OCI-LY7 (cell line): ENCODE measurements around the gene ZNF526. TPM values are rescaled to one million over a fixed set of nuclear protein-coding genes. Genes with fewer than 3 reads are reported as not detected.

Experiments used
- BruUV-seq: library from RNA; stranded (reverse); fragments of 400-500 nt; replicated peaks from 2 replicates; lab custom pipeline; 2021; lab: Mats Ljungman, UMichigan
- CTCF ChIA-PET: fragments of 300-600 bp; sonication (Branson Sonifier 250); formaldehyde crosslinking; loops from one replicate; lab custom pipeline; 2022; ENCODE audit warnings: antibody characterized with exemption; ENCODE audit not compliant: unreplicated experiment; lab: Charles Lee
- POLR2A ChIA-PET: fragments of 300-600 bp; sonication (Branson Sonifier 250); formaldehyde crosslinking; loops from one replicate; lab custom pipeline; 2022; ENCODE audit warnings: antibody characterized with exemption; lab: Charles Lee
- DNase-seq: peaks from one replicate; pipeline ENCODE4 v3.0.0-alpha.2; 2015; ENCODE audit warnings: low spot score
- H2AFZ ChIP-seq: fragments of 200-600 bp; sonication (generic), shearing (Covaris generic); 2 replicates; pipeline ENCODE4 v1.6.1; 2014; ENCODE audit warnings: mild to moderate bottlenecking, antibody characterized with exemption, low read length, moderate library complexity
- H3K27ac ChIP-seq: fragments of 200-600 bp; sonication (generic); 2 replicates; pipeline ENCODE4 v1.5.1; 2014; ENCODE audit warnings: mixed run types, low read depth, mild to moderate bottlenecking, moderate library complexity, low read length, inconsistent platforms; ENCODE audit not compliant: poor library complexity, severe bottlenecking
- H3K36me3 ChIP-seq: fragments of 200-600 bp; sonication (generic); 2 replicates; pipeline ENCODE4 v1.6.1; 2014; ENCODE audit warnings: mild to moderate bottlenecking, antibody characterized with exemption, low read length, moderate library complexity, mixed read lengths; ENCODE audit not compliant: insufficient read depth
- H3K4me1 ChIP-seq: fragments of 200-600 bp; sonication (generic); 2 replicates; pipeline ENCODE4 v1.5.1; 2014; ENCODE audit warnings: mild to moderate bottlenecking, low read length; ENCODE audit not compliant: insufficient read depth, poor library complexity, severe bottlenecking
- H3K4me2 ChIP-seq: fragments of 200-600 bp; sonication (generic); 2 replicates; pipeline ENCODE4 v1.6.1; 2014; ENCODE audit warnings: mild to moderate bottlenecking, low read length
- H3K4me3 ChIP-seq: fragments of 200-600 bp; sonication (generic); 2 replicates; pipeline ENCODE4 v1.5.1; 2014; ENCODE audit warnings: mild to moderate bottlenecking, low read depth, low read length; ENCODE audit not compliant: poor library complexity, severe bottlenecking
- H3K79me2 ChIP-seq: fragments of 200-600 bp; sonication (generic); 2 replicates; pipeline ENCODE4 v1.6.1; 2016; ENCODE audit warnings: low read depth, mild to moderate bottlenecking, low read length, moderate library complexity, mixed read lengths; ENCODE audit not compliant: insufficient read depth
- H3K9me2 ChIP-seq: fragments of 200-600 bp; sonication (generic); 2 replicates; pipeline ENCODE4 v1.6.1; 2016; ENCODE audit warnings: mild to moderate bottlenecking, low read length, mixed read lengths; ENCODE audit not compliant: insufficient read depth
- H3K9me3 ChIP-seq: fragments of 200-600 bp; sonication (generic); 2 replicates; pipeline ENCODE4 v1.6.1; 2014; ENCODE audit warnings: mild to moderate bottlenecking, mixed run types, low read length, mixed read lengths
- H4K20me1 ChIP-seq: fragments of 200-600 bp; sonication (generic); 2 replicates; pipeline ENCODE4 v1.6.1; 2014; ENCODE audit warnings: mild to moderate bottlenecking, antibody characterized with exemption, low read length, moderate library complexity, mixed read lengths; ENCODE audit not compliant: insufficient read depth
- CTCF ChIP-seq: fragments of 200-600 bp; sonication (generic); conservative IDR thresholded peaks from 2 replicates; pipeline ENCODE4 v1.5.1; 2014; ENCODE audit warnings: mild to moderate bottlenecking, antibody characterized with exemption, low read length, moderate library complexity, mixed read lengths
- EZH2phosphoT487 ChIP-seq: fragments of 200-600 bp; sonication (generic); IDR thresholded peaks from 2 replicates; pipeline ENCODE4 v1.6.1; 2018; ENCODE audit warnings: low read depth, borderline replicate concordance, mild to moderate bottlenecking, mixed run types, antibody characterized with exemption, low read length, moderate library complexity, mixed read lengths
- intact Hi-C: fragments of 100-400 bp; cut with micrococcal nuclease; formaldehyde crosslinking; loops from one replicate; pipeline ENCODE4 v1.10.0; 2022; ENCODE audit not compliant: unreplicated experiment
- total RNA-seq, 2 experiments: library from RNA; depleted of rRNA in 1 of 2; stranded (reverse); fragments of >200 nt in 1 of 2; shearing (Covaris generic) in 1 of 2; gene quantifications; 2 replicates each; pipeline ENCODE4 v1.2.3, GENCODE V29; 2014 to 2022

Gene ZNF526
- total RNA-seq, 2 experiments from 2014 or later: 9.0 to 12.7 TPM

- Histone ChIP-seq H3K4me1 (peaks cover 26% of the 10 kb centered on the region), H3K4me3 (no peak overlapping the region), H3K79me2 (peaks cover 28% of the 10 kb centered on the region; the same call in 1 of the 2 replicates), H2AFZ (no peak overlapping the region), H3K9me2 (no peaks in the 10 kb centered on the region), H3K4me2 (peak overlapping the region; percentile 35; the same call in 1 of the 2 replicates), H3K27ac (no peak overlapping the region), H3K9me3 (no peaks in the 10 kb centered on the region), H4K20me1 (no peaks in the 10 kb centered on the region; the same call in 1 of the 2 replicates), H3K36me3 (peaks cover 17% of the 10 kb centered on the region)
- intact Hi-C loops: no loop called here
- POLR2A ChIA-PET: no interaction called here
- TF ChIP-seq CTCF (no peak), EZH2phosphoT487 (no peak)
- CTCF ChIA-PET: no interaction called here
- DNase-seq: no peak
- BruUV-seq: no TSS peak
Observed at GRCh38 chr19:42251572-42252358, 31.7 kb downstream of the ZNF526 start.

GRCh38 chr19:42252365-42253244 lies 32.5 kb downstream of the ZNF526 start:
- H2AFZ ChIP-seq: no peak overlapping the region
- H3K79me2 ChIP-seq: peaks cover 28% of the 10 kb centered on the region; the same call in 1 of the 2 replicates
- CTCF ChIA-PET: no interaction called here
- TF ChIP-seq EZH2phosphoT487: no peak
- no peak for TF ChIP-seq CTCF
- BruUV-seq: TSS peak; percentile 48
- no peaks in the 10 kb centered on the region for H3K9me3 ChIP-seq
- H3K9me2 ChIP-seq: no peaks in the 10 kb centered on the region
- no peaks in the 10 kb centered on the region; the same call in 1 of the 2 replicates for H4K20me1 ChIP-seq
- POLR2A ChIA-PET: interaction anchor here (0.6 to 0.7 kb wide), 2 partner anchors 9 to 10 kb away, joined by 3 read pairs; no protein-coding TSS in a partner anchor
- peaks cover 25% of the 10 kb centered on the region for H3K4me1 ChIP-seq
- peak overlapping the region; percentile 42 for H3K27ac ChIP-seq
- intact Hi-C loops: no loop called here
- DNase-seq: no peak
- H3K4me3 ChIP-seq: peak overlapping the region; percentile 99
- H3K4me2 ChIP-seq: peak overlapping the region; percentile 87
- peaks cover 15% of the 10 kb centered on the region for H3K36me3 ChIP-seq
